ENCODE measurements around the gene ANKRD13D. TPM values are rescaled to one million over a fixed set of nuclear protein-coding genes. Genes with fewer than 3 reads are reported as not detected.

ANKRD13D gene
- polyA plus RNA-seq, 1 of the 3 experiments (the other 2 are of a cell fraction), result 50.2 TPM

GRCh38 chr11:67278135-67278938 lies 10.8 kb upstream of the ANKRD13D start:
- H3K9me2 ChIP-seq, result no peaks in the 10 kb centered on the region
- POLR2A ChIA-PET, result interaction anchor here (1.2 kb wide), 1 partner anchor 12 kb away, joined by 3 read pairs; no protein-coding TSS in a partner anchor
- peaks cover 0 to 6% of the 10 kb centered on the region in 2 experiments; a peak in 2 of 4 replicates for H3K4me1 ChIP-seq (ENCODE audit: control insufficient read depth in 1 of 2, insufficient read depth in 2 of 2, low read depth in 1 of 2, low read length in 1 of 2)
- no peak for DNase-seq
- no peaks in the 10 kb centered on the region for H3K27me3 ChIP-seq (ENCODE audit: insufficient read depth)
- H3K36me3 ChIP-seq (replicated peaks in 1 of 2; ENCODE audit: control insufficient read depth in 1 of 2, insufficient read depth in 2 of 2, low read length in 1 of 2), result peaks cover 0 to 45% of the 10 kb centered on the region in 2 experiments
- no peaks in the 10 kb centered on the region for H3K9me3 ChIP-seq
- H2AFZ ChIP-seq (ENCODE audit: low read depth), result no peak overlapping the region
- H3K79me2 ChIP-seq (ENCODE audit: insufficient read depth), result peaks cover 20% of the 10 kb centered on the region
- peaks cover 14% of the 10 kb centered on the region; the same call in 1 of the 2 replicates for H4K20me1 ChIP-seq (ENCODE audit: insufficient read depth)
- CTCF ChIA-PET, result interaction anchor here (1.0 to 3.9 kb wide), 5 partner anchors 11 to 105 kb away, joined by 3 to 20 read pairs (median 11); partner anchors contain the start of gene GRK2
- H3K4me2 ChIP-seq, result no peak overlapping the region
- no peaks in the 10 kb centered on the region for H3F3A ChIP-seq (replicated peaks; ENCODE audit: insufficient read depth)
- H3K27ac ChIP-seq (ENCODE audit: low read depth in 2 of 2, low read length in 1 of 2), result no peak overlapping the region
- no peak overlapping the region for H3K4me3 ChIP-seq (ENCODE audit: low read depth in 2 of 2, low read length in 1 of 2)
- 93% methylated on average over 2 of the region's 14 CpGs for WGBS (ENCODE audit: low lambda C conversion rate)
- H3K9ac ChIP-seq, result no peak overlapping the region
- TF ChIP-seq EP300 (IDR thresholded peaks at IDR 0.05; ENCODE audit: borderline replicate concordance in 1 of 2, low read depth in 1 of 2, low read length in 1 of 2), result no peak
- TF ChIP-seq, protein P1, sequence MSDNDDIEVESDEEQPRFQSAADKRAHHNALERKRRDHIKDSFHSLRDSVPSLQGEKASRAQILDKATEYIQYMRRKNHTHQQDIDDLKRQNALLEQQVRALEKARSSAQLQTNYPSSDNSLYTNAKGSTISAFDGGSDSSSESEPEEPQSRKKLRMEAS (IDR thresholded peaks at IDR 0.05; ENCODE audit: low read depth), result no peak
- TF ChIP-seq RXRA (IDR thresholded peaks at IDR 0.05; ENCODE audit: borderline replicate concordance, low read depth), result no peak
- TF ChIP-seq RFX5 (IDR thresholded peaks at IDR 0.05; ENCODE audit: low read length), result no peak
- TF ChIP-seq RCOR1 (IDR thresholded peaks at IDR 0.05; ENCODE audit: low read length), result no peak
- no peak for TF ChIP-seq MEF2A (IDR thresholded peaks at IDR 0.05; ENCODE audit: borderline replicate concordance, low read depth)
- TF ChIP-seq NFIC (IDR thresholded peaks at IDR 0.05; ENCODE audit: borderline replicate concordance), result no peak
- TF ChIP-seq, protein P2, sequence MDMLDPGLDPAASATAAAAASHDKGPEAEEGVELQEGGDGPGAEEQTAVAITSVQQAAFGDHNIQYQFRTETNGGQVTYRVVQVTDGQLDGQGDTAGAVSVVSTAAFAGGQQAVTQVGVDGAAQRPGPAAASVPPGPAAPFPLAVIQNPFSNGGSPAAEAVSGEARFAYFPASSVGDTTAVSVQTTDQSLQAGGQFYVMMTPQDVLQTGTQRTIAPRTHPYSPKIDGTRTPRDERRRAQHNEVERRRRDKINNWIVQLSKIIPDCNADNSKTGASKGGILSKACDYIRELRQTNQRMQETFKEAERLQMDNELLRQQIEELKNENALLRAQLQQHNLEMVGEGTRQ (IDR thresholded peaks at IDR 0.05; ENCODE audit: borderline replicate concordance, low read depth, low read length), result no peak
- TF ChIP-seq CHD2 (IDR thresholded peaks at IDR 0.05; ENCODE audit: low read length, partially characterized antibody), result no peak
- no peak for TF ChIP-seq GABPA (IDR thresholded peaks at IDR 0.05; ENCODE audit: low read depth)
- no peak for TF ChIP-seq TCF12 (IDR thresholded peaks at IDR 0.05)
- TF ChIP-seq, protein P3, sequence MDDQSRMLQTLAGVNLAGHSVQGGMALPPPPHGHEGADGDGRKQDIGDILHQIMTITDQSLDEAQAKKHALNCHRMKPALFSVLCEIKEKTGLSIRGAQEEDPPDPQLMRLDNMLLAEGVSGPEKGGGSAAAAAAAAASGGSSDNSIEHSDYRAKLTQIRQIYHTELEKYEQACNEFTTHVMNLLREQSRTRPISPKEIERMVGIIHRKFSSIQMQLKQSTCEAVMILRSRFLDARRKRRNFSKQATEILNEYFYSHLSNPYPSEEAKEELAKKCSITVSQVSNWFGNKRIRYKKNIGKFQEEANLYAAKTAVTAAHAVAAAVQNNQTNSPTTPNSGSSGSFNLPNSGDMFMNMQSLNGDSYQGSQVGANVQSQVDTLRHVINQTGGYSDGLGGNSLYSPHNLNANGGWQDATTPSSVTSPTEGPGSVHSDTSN (IDR thresholded peaks at IDR 0.05), result no peak
- no peak for TF ChIP-seq GATA2 (CRISPR knock-in tag; IDR thresholded peaks at IDR 0.05)
- no peak for TF ChIP-seq YY1 (IDR thresholded peaks at IDR 0.05; ENCODE audit: low read depth)
- TF ChIP-seq, protein P4, sequence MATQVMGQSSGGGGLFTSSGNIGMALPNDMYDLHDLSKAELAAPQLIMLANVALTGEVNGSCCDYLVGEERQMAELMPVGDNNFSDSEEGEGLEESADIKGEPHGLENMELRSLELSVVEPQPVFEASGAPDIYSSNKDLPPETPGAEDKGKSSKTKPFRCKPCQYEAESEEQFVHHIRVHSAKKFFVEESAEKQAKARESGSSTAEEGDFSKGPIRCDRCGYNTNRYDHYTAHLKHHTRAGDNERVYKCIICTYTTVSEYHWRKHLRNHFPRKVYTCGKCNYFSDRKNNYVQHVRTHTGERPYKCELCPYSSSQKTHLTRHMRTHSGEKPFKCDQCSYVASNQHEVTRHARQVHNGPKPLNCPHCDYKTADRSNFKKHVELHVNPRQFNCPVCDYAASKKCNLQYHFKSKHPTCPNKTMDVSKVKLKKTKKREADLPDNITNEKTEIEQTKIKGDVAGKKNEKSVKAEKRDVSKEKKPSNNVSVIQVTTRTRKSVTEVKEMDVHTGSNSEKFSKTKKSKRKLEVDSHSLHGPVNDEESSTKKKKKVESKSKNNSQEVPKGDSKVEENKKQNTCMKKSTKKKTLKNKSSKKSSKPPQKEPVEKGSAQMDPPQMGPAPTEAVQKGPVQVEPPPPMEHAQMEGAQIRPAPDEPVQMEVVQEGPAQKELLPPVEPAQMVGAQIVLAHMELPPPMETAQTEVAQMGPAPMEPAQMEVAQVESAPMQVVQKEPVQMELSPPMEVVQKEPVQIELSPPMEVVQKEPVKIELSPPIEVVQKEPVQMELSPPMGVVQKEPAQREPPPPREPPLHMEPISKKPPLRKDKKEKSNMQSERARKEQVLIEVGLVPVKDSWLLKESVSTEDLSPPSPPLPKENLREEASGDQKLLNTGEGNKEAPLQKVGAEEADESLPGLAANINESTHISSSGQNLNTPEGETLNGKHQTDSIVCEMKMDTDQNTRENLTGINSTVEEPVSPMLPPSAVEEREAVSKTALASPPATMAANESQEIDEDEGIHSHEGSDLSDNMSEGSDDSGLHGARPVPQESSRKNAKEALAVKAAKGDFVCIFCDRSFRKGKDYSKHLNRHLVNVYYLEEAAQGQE (IDR thresholded peaks at IDR 0.05; ENCODE audit: low read depth, low read length), result no peak
- TF ChIP-seq SIN3A (IDR thresholded peaks at IDR 0.05; ENCODE audit: borderline replicate concordance, low read depth, low read length), result no peak
- TF ChIP-seq, protein P5, sequence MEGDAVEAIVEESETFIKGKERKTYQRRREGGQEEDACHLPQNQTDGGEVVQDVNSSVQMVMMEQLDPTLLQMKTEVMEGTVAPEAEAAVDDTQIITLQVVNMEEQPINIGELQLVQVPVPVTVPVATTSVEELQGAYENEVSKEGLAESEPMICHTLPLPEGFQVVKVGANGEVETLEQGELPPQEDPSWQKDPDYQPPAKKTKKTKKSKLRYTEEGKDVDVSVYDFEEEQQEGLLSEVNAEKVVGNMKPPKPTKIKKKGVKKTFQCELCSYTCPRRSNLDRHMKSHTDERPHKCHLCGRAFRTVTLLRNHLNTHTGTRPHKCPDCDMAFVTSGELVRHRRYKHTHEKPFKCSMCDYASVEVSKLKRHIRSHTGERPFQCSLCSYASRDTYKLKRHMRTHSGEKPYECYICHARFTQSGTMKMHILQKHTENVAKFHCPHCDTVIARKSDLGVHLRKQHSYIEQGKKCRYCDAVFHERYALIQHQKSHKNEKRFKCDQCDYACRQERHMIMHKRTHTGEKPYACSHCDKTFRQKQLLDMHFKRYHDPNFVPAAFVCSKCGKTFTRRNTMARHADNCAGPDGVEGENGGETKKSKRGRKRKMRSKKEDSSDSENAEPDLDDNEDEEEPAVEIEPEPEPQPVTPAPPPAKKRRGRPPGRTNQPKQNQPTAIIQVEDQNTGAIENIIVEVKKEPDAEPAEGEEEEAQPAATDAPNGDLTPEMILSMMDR (IDR thresholded peaks at IDR 0.05), result no peak
- TF ChIP-seq USF1 (IDR thresholded peaks at IDR 0.05; ENCODE audit: borderline replicate concordance, low read depth), result no peak
- TF ChIP-seq POLR2AphosphoS5 (IDR thresholded peaks at IDR 0.05; ENCODE audit: low read depth, low read length), result no peak
- TF ChIP-seq ELF1 (IDR thresholded peaks at IDR 0.05), result no peak

Measured in SK-N-SH (cell line).